Choroid plexus epithelial cell (primary cell): Measurements from ENCODE around the gene LYZL4.
A peak's percentile ranks its signal among the peaks of the same experiment; 100 is the strongest.

Experiments
- DNase-seq: peaks from one replicate; pipeline ENCODE4 v3.0.0-alpha.2; 2010; ENCODE audit warnings: low read depth
- H3K4me3 ChIP-seq: 2 replicates; pipeline ENCODE4 v1.5.1; 2011; ENCODE audit warnings: low read depth, mild to moderate bottlenecking, control low read depth, low read length, moderate library complexity
- CTCF ChIP-seq: conservative IDR thresholded peaks from 2 replicates; pipeline ENCODE4 v1.5.1; 2011; ENCODE audit warnings: low read depth, mild to moderate bottlenecking, control low read depth, inconsistent platforms, low read length, moderate library complexity

Gene LYZL4

GRCh38 chr3:42410370-42411131 lies at the start of gene LYZL4:
Gene LYZL4, minus strand, starts transcription at chr3:42410610. Its CDS starts 3,359 bp downstream, at chr3:42407251.
- no peak within 1 kb of the TSS for H3K4me3 ChIP-seq
- no peak for DNase-seq
- no peak for TF ChIP-seq CTCF

- no peak for DNase-seq
- H3K4me3 ChIP-seq: no peak overlapping the region
- no peak for TF ChIP-seq CTCF
Observed at GRCh38 chr3:42459151-42459550, 48.7 kb upstream of the LYZL4 start.

DNA sequence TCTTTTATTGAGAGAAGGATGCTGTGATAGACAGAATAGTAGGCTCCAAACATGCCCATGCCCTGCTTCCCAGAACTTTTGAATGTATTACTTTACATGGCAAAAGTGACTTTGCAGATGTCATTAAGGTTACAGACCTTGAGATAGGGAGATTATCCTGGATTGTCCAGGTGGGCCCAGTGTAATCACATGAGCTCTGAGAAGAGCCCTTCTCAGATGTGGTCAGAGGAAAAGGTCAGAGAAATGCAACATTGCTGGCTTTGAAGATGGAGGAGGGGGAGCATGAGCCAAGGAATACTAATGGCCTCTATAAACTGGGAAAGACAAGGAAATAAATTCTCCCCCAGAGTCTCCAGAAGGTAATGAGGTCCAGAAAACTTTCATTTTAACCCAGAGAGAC lies 45.8 kb upstream of the LYZL4 start:
- no peak for TF ChIP-seq CTCF
- H3K4me3 ChIP-seq: no peak overlapping the region
- no peak for DNase-seq

- no peak for TF ChIP-seq CTCF
- H3K4me3 ChIP-seq: no peak overlapping the region
- no peak for DNase-seq
Observed at GRCh38 chr3:42451546-42452230, 41.3 kb upstream of the LYZL4 start.

- TF ChIP-seq CTCF: no peak
- no peak overlapping the region for H3K4me3 ChIP-seq
- DNase-seq: peak; percentile 8
Observed at GRCh38 chr3:42451116-42451515, 40.7 kb upstream of the LYZL4 start.

- no peak for TF ChIP-seq CTCF
- H3K4me3 ChIP-seq: no peak overlapping the region
- no peak for DNase-seq
Observed at GRCh38 chr3:42450567-42450966, 40.2 kb upstream of the LYZL4 start.
